NCI-H2227 (cell line): ENCODE measurements around the gene STX11.
"Not testable (repeated sequence)": the region's sequence is repeated elsewhere in the genome, so short reads cannot be mapped to it uniquely, and the experiment has no call there.

Experiments
- DNase-seq: peaks from one replicate; lab custom pipeline; 2025; ENCODE audit not compliant: unreplicated experiment; lab: John Stamatoyannopoulos, UW

STX11 gene

DNA sequence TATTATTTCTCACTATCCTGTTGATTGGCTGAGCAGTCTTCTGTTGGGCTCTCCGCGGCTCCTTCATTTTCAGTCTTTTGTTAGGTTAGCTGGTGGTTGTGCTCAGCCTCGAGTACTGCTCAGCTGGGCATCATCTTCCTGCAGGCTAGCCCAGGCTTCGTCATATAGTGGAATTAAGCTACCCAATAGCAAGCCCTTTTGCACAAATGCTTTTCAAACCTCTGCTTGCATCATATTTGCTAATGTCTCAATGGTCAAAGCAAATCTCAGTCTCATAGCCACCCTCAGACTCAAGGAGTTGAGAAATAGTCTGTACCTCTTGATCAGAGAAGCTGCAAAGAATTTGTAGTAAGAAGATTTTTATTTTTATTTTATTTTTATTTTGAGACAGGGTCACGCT, 23.7 kb downstream of the STX11 start:
- no peak for DNase-seq

GRCh38 chr6:144176043-144176442, 25.7 kb downstream of the STX11 start:
- DNase-seq = no peak

DNA sequence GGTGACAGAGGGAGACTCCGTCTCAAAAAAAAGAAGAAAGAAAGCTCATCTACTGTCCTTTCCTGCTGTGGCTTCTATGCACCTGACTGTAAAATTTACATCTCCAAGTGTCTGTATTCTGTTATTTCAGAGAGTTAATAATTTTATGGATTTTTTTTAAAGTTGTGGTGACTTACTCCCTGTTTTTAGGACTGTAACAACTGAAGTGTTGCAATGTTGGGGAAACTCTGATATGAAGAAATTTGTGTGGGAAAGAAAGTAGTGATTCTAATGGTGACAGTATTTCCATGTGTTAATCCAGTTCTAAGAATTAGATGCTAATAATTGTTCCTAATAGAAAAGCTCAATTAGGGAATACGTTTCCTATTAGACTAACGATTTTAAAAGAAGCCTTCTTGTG, 27.4 kb downstream of the STX11 start:
- no peak for DNase-seq

GRCh38 chr6:144178323-144178722, 28.0 kb downstream of the STX11 start:
- no peak for DNase-seq

GRCh38 chr6:144179237-144179636, 28.9 kb downstream of the STX11 start:
- DNase-seq = no peak

DNA sequence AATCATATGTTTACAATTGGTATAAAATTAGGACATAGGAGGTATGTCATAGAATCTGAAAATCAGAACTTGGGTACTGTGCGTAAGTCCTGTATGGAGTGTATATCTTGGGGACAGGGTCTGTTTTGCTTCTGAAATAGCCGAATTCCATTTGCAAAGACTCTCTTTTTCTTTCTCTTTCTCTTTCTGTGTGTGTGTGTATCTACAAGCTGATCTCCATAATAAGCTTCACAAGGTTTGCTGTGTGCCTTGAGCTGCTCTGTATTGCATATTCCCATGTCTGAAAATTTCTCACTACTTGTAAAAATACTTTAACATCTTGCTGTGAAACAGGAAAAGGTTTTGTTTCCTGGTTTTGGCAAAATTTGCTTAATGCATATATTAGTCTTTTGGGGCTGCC, 29.5 kb downstream of the STX11 start:
- no peak for DNase-seq

GRCh38 chr6:144180354-144180753, 30.0 kb downstream of the STX11 start:
- DNase-seq = not testable (repeated sequence)

DNA sequence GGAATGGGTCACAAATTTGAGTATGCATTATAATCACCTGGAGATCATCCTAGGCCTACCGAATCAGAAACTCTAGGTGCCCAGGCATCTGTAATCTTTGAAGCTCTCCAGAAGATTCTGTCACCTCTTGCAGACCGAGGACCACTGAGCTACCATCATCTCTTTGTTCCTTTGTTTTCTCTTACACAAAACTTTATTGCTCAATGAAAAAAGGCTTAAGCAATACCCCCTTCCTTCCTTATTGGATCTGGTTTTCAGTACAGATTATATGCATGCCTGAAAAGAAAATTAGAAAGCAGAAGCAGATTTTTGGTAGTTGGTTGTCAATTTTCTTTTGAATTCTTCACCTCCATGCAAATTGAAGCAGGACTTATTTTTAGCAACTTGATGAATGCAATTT, 31.3 kb downstream of the STX11 start:
- DNase-seq = no peak

- DNase-seq = not testable (repeated sequence)
Observed at GRCh38 chr6:144184186-144184585, 33.9 kb downstream of the STX11 start.

- no peak for DNase-seq
Observed at GRCh38 chr6:144185133-144185836, 35.0 kb downstream of the STX11 start.

- DNase-seq = no peak
Observed at GRCh38 chr6:144186817-144187625, 36.7 kb downstream of the STX11 start.

DNA sequence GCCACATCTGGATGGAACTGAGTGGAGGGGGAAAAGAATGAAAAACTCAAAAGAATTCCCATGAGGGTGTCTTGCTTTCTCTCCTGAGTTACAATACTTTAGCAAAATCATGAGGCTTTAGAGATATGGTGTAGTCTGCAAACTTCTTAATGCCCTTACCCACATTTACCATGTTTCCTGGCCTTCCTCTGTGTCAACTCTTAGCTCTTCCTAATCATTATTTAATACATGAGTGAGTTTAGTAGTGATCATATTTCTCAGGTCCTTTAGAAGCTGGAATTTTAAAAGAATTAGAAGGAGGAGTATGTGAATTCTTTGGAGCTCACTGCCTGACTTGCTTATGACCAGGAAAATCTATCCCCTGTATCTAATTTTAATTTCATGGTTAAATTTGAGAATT, 39.0 kb downstream of the STX11 start:
- DNase-seq = no peak

- DNase-seq = no peak
Observed at GRCh38 chr6:144190080-144190479, 39.8 kb downstream of the STX11 start.

GRCh38 chr6:144190593-144190992, 40.3 kb downstream of the STX11 start:
- DNase-seq = no peak

GRCh38 chr6:144193181-144193580, 42.9 kb downstream of the STX11 start:
- no peak for DNase-seq

GRCh38 chr6:144194293-144194810, 44.0 kb downstream of the STX11 start:
- DNase-seq = no peak

- DNase-seq = no peak
Observed at GRCh38 chr6:144195671-144196270, 45.5 kb downstream of the STX11 start.

GRCh38 chr6:144197919-144198318, 47.6 kb downstream of the STX11 start:
- DNase-seq = no peak

GRCh38 chr6:144202879-144203468, 52.7 kb downstream of the STX11 start:
- no peak for DNase-seq

GRCh38 chr6:144211160-144211559, 60.8 kb downstream of the STX11 start:
- no peak for DNase-seq

DNA sequence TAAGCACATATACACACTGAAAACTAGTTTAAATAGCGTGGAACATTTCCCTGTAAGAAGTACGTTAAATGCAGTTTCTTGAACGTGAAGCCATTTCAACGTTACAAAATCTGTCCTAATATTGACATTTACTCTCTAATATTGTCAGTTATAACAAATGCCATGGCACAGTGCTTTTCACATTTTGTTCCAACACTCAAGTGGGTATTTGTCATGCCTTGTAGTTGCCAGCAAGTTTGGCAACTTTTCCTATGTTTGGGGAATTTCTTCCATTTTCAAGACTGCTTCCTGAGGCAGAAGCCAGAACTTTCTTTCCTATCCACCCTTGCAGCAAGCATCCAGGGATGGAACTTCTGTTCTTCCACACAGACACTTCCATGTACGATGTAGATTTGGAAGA, 63.0 kb downstream of the STX11 start:
- DNase-seq = no peak
